IPS DF 6.9 (cell line): Measurements from ENCODE around the gene EFHC2.
"Not testable (repeated sequence)": the region's sequence is repeated elsewhere in the genome, so short reads cannot be mapped to it uniquely, and the experiment has no call there.

Experiments
- DNase-seq: peaks from one replicate; pipeline ENCODE4 v3.0.0-alpha.2; 2013; ENCODE audit warnings: low read depth, low spot score
- H3K27ac ChIP-seq: one replicate; pipeline ENCODE4 v1.5.1; 2013; ENCODE audit warnings: low read length, control low read depth
- H3K27me3 ChIP-seq: 2 replicates; pipeline ENCODE4 v1.6.1; 2013; ENCODE audit warnings: mild to moderate bottlenecking, low read length; ENCODE audit not compliant: control insufficient read depth, insufficient read depth
- H3K36me3 ChIP-seq: 2 replicates; pipeline ENCODE4 v1.6.1; 2013; ENCODE audit warnings: low read length; ENCODE audit not compliant: control insufficient read depth, insufficient read depth
- H3K4me1 ChIP-seq: 2 replicates; pipeline ENCODE4 v1.6.1; 2013; ENCODE audit warnings: low read length; ENCODE audit not compliant: control insufficient read depth, insufficient read depth
- H3K4me3 ChIP-seq: 2 replicates; pipeline ENCODE4 v1.5.1; 2013; ENCODE audit warnings: mild to moderate bottlenecking, low read length
- H3K9me3 ChIP-seq: 2 replicates; pipeline ENCODE4 v1.6.1; 2013; ENCODE audit warnings: low read length, inconsistent platforms; ENCODE audit not compliant: control insufficient read depth, insufficient read depth
- WGBS: extraction: QIAGEN DNeasy Blood & Tissue Kit; methylation state at CpG from one replicate; pipeline ENCODE4 v1.1.7; 2013; ENCODE audit warnings: mixed read lengths, missing lambda C conversion rate; ENCODE audit not compliant: insufficient read length, insufficient coverage; 5-methylcytosine and 5-hydroxymethylcytosine counted together

The EFHC2 gene

GRCh38 chrX:44261286-44261685 is 82.2 kb downstream of the EFHC2 start:
- DNase-seq: no peak
- WGBS: no CpG with 5 or more reads among the region's 5 CpGs
- no peaks in the 10 kb centered on the region for H3K36me3 ChIP-seq

GRCh38 chrX:44260609-44261008 is 82.9 kb downstream of the EFHC2 start:
- H3K27ac ChIP-seq: no peak overlapping the region
- no peaks in the 10 kb centered on the region for H3K9me3 ChIP-seq
- no peaks in the 10 kb centered on the region for H3K36me3 ChIP-seq
- no peaks in the 10 kb centered on the region for H3K27me3 ChIP-seq
- no peak overlapping the region for H3K4me3 ChIP-seq
- no peaks in the 10 kb centered on the region for H3K4me1 ChIP-seq
- no peak for DNase-seq

More at GRCh38 chrX:44261286-44261685, 82.2 kb downstream of the EFHC2 start:
- Histone ChIP-seq H3K9me3 (no peaks in the 10 kb centered on the region), H3K27ac (no peak overlapping the region), H3K27me3 (no peaks in the 10 kb centered on the region), H3K4me3 (no peak overlapping the region), H3K4me1 (no peaks in the 10 kb centered on the region)

DNA sequence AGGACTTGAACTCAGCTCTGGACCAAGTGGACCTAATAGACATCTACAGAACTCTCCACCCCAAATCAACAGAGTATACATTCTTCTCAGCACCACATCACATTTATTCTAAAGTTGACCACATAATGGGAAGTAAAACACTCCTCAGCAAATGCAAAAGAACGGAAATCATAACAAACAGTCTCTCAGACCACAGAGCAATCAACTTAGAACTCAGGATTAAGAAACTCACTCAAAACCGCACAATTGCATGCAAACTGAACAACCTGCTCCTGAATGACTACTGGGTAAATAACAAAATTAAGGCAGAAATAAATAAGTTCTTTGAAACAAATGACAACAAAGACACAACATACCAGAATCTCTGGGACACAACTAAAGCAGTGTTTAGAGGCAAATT is 87.7 kb downstream of the EFHC2 start:
- DNase-seq, H3K9me3 ChIP-seq, H3K27ac ChIP-seq, H3K4me1 ChIP-seq, H3K36me3 ChIP-seq, H3K27me3 ChIP-seq, H3K4me3 ChIP-seq: not testable (repeated sequence)
- no CpG with 5 or more reads among the region's 2 CpGs for WGBS

GRCh38 chrX:44253575-44253942 is 89.9 kb downstream of the EFHC2 start:
- no peaks in the 10 kb centered on the region for H3K4me1 ChIP-seq
- no peak for DNase-seq
- H3K27me3 ChIP-seq: no peaks in the 10 kb centered on the region
- no peak overlapping the region for H3K4me3 ChIP-seq
- H3K36me3 ChIP-seq: no peaks in the 10 kb centered on the region
- H3K27ac ChIP-seq: no peak overlapping the region
- WGBS: no CpG with 5 or more reads among the region's 4 CpGs
- no peaks in the 10 kb centered on the region for H3K9me3 ChIP-seq

GRCh38 chrX:44252688-44253574 is 90.5 kb downstream of the EFHC2 start:
- not testable (repeated sequence) for H3K27me3 ChIP-seq, H3K9me3 ChIP-seq, H3K4me1 ChIP-seq, H3K27ac ChIP-seq, H3K36me3 ChIP-seq, H3K4me3 ChIP-seq
- no CpG with 5 or more reads among the region's 17 CpGs for WGBS
- peak; percentile 7 for DNase-seq

GRCh38 chrX:44247468-44247867 is 96.0 kb downstream of the EFHC2 start:
- no peaks in the 10 kb centered on the region for H3K9me3 ChIP-seq
- WGBS: no CpG with 5 or more reads among the region's 4 CpGs
- H3K36me3 ChIP-seq: no peaks in the 10 kb centered on the region
- no peak for DNase-seq
- H3K27ac ChIP-seq: no peak overlapping the region
- H3K27me3 ChIP-seq: no peaks in the 10 kb centered on the region
- H3K4me3 ChIP-seq: no peak overlapping the region
- H3K4me1 ChIP-seq: no peaks in the 10 kb centered on the region

DNA sequence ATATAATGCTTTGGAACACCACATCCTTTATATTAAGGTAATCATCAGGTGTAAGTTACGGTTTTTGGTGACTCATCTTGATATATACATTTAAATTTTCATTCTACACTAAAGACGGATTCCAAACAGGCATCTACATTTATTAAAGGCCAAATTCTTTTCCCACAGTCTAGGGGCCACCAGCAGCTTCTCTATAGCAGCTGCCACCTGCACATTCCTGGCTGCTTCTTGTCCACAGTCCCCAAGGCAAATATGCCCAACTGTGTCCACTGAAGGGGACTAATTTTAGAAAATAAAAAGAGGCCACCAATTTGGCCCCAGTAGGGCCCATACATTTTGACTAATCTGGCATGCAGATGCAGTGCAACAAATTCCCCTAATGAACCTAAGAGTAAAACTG is 96.6 kb downstream of the EFHC2 start:
- Histone ChIP-seq H3K4me3 (no peak overlapping the region), H3K9me3 (no peaks in the 10 kb centered on the region), H3K36me3 (no peaks in the 10 kb centered on the region), H3K27me3 (no peaks in the 10 kb centered on the region), H3K4me1 (no peaks in the 10 kb centered on the region), H3K27ac (no peak overlapping the region)
- DNase-seq: no peak
- no CpG with 5 or more reads among the region's 2 CpGs for WGBS

DNA sequence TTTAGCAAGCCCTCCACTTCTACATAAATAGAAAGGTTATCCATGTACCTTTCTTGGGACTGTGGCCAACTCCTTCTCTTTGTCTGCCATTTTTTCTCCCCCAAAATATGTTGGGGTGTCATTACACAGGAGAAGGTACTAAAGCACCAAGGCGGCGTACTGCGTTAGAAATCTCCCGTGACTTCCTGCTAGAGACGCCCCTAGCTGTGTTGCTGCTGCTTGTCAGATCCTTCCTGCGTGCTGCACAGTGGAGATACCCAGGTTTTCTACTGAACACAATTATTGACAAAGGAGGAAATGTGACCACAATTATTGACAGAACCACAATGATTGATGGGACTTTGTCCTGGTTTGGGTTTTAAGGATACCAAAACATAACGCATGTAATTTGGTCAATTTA is 97.7 kb downstream of the EFHC2 start:
- Histone ChIP-seq H3K4me3 (no peak overlapping the region), H3K9me3 (no peaks in the 10 kb centered on the region), H3K36me3 (no peaks in the 10 kb centered on the region), H3K27me3 (no peaks in the 10 kb centered on the region), H3K27ac (no peak overlapping the region), H3K4me1 (no peaks in the 10 kb centered on the region)
- no peak for DNase-seq
- WGBS: no CpG with 5 or more reads among the region's 7 CpGs

- Histone ChIP-seq H3K27me3 (no peaks in the 10 kb centered on the region), H3K9me3 (no peaks in the 10 kb centered on the region), H3K4me1 (no peaks in the 10 kb centered on the region), H3K4me3 (no peak overlapping the region), H3K27ac (no peak overlapping the region), H3K36me3 (no peaks in the 10 kb centered on the region)
- no CpG with 5 or more reads among the region's 1 CpG for WGBS
- no peak for DNase-seq
Observed at GRCh38 chrX:44244008-44244407, 99.5 kb downstream of the EFHC2 start.

- no peaks in the 10 kb centered on the region for H3K27me3 ChIP-seq
- no peak overlapping the region for H3K4me3 ChIP-seq
- no peaks in the 10 kb centered on the region for H3K9me3 ChIP-seq
- no CpG with 5 or more reads among the region's 4 CpGs for WGBS
- no peaks in the 10 kb centered on the region for H3K36me3 ChIP-seq
- H3K4me1 ChIP-seq: no peaks in the 10 kb centered on the region
- no peak for DNase-seq
- no peak overlapping the region for H3K27ac ChIP-seq
Observed at GRCh38 chrX:44241546-44241945, 101.9 kb downstream of the EFHC2 start.

- Histone ChIP-seq H3K9me3 (no peaks in the 10 kb centered on the region), H3K4me3 (no peak overlapping the region), H3K36me3 (no peaks in the 10 kb centered on the region), H3K4me1 (no peaks in the 10 kb centered on the region), H3K27ac (no peak overlapping the region), H3K27me3 (no peaks in the 10 kb centered on the region)
- WGBS: no CpG with 5 or more reads among the region's 1 CpG
- DNase-seq: no peak
Observed at GRCh38 chrX:44240036-44240435, 103.4 kb downstream of the EFHC2 start.
